NCI-H2196 (cell line): ENCODE measurements around the gene PSMG3.

Source experiments
- DNase-seq: peaks from one replicate; lab custom pipeline; 2025; ENCODE audit not compliant: unreplicated experiment; lab: John Stamatoyannopoulos, UW

PSMG3 gene, protein sequence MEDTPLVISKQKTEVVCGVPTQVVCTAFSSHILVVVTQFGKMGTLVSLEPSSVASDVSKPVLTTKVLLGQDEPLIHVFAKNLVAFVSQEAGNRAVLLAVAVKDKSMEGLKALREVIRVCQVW

DNA sequence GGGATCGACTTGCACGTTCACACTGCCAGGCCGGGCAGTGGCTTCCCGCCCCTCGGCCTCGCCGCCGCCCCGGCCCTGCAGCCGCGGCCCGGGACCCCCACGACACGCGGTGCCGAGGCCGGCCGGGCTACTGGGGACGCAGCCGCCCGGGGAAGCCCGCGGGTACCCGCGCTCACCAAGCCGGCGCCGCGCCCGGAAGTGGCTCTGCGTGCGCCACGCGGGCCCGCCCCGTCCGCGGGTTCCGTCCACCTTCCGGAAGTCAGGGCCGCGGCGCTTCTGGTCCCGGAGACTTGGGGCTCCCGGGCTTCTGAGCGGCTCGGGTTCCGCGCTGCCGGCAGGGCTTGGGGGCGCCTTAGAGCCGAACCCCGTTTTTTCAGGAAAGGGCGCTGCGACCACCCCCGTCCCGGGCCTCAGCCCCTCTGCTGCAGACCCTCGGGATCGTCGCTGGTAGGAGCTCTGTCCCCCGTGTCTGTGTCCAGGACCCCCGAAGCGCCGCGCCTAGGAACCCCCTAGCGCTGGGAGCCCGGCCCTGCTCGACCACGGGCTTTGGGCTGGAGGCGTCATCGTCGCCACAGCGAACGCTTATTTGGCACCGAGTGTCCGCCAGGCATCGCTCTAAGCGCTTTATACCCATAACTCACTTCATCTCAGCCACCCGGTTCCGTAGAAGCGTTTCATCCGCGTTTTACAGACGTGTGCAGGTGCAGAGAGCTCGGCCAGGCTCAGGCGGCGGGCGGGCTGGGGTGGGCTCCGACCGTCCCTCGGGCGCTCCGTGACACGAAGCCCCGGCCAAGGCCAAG, at the start of gene PSMG3:
PSMG3 (minus strand) TSS at position 200 of the 800 bp plus-strand sequence. CDS start 693 bp downstream, outside the sequence.
- DNase-seq: peak; percentile 93

DNA sequence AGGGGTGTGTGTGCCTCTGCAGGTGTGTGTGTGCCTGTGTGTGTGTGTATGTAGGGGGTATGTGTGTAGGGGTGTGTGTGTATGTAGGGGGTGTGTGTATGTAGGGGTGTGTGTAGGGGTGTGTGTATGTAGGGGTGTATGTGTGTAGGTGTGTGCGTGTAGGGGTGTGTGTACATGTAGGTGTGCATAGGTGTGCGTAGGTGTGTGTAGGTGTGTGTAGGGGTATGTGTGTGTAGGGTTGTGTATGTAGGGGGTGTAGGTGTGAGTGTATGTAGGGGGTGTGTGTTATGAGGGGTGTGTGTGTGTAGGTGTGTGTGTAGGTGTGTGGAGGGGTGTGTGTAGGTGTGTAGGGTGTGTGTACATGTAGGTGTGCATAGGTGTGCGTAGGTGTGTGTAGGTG, 48.6 kb upstream of the PSMG3 start:
- no peak for DNase-seq

DNA sequence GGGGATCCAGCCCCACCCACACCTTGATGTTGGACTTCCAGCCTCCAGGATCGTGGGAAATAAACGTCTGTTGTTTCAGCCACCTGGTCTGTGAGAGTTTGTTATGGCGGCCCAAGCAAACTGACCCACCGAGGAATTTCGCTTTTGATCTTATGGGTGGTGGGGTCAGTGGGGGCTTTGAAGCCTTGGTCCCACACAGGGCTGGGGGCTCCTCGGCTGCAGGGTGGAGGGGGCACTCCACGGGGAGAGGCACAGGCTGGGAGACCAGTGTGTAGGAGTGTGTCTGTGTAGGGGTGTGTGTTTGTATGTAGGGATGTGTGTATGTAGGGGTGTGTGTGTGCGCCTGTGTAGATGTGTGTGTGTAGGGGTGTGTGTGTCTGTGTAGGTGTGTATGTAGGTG, 48.1 kb upstream of the PSMG3 start:
- no peak for DNase-seq

DNA sequence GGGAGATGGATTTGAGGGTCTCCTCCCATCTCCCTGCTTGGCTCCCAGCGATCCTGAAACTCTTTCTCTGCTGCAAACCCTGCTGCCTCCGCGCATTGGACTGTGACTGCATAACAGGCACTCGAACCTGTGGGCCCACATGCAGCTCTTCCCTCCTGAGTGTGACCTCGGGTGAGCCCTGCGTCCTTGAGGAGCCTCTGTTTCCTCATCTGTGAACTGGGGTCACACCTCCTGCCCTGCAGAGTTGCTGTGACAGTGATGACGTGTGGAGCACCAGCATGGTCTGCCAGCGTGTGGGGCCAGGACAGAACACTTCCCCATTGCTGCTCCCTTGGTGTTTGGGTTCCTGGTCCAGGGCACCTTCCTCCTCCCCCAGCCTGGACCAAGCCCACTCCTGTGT, 46.9 kb upstream of the PSMG3 start:
- no peak for DNase-seq

DNA sequence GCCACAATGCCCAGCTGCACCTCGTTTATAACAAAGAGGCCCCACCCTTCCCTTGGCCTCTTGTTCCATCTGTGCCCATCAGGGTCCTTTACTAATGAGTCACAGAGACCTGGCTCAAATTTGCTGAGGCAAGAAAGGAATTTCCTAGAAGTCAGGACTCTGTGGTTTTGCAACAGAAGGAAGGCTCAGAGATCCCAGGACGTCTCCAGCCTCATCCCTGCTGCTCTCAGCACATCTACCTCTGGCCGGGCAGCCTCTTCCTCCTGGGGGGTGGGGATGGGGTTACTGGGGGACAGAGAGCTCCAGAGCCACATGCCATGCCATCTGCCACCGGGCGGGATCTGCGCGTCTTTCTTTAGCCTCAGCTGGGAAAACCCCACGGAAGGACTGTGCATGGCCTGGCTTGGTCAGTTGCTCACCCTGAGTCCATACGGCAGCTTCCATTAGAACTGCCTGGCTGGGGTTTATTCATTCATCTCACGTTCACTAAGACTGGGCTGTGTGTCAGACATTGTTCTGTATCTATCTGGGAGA, 41.9 kb upstream of the PSMG3 start:
- DNase-seq: no peak

DNA sequence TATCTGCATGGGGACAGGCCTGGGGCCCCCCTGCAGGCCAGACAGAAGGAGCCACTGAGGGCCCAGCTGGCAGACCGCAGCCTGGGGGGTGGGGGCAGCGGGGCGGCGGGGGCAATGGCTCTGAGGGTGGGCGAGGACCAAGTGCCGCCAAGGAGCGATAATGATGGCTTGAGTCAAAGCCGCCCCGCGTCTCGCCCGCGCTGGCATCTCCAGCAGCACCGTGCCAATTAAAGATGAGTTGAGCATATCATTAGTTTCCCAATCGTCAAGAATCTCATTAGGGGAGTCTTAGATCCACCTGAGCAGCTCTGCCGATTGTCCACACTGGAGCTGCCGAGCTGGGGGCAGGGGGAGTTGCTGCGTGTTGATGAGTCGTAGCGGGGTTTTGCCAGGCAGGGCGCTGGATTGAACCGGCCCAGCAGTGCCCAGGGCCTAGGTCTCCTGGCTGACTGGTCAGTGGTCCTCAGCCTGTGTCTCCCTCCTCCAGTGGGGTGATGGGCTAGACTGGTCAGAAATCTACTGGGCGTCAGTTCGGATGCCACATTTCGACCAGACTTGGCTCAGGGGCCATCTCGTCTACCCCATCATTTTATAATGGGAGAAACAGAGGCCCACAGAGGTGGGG, 41.0 kb upstream of the PSMG3 start:
- no peak for DNase-seq

DNA sequence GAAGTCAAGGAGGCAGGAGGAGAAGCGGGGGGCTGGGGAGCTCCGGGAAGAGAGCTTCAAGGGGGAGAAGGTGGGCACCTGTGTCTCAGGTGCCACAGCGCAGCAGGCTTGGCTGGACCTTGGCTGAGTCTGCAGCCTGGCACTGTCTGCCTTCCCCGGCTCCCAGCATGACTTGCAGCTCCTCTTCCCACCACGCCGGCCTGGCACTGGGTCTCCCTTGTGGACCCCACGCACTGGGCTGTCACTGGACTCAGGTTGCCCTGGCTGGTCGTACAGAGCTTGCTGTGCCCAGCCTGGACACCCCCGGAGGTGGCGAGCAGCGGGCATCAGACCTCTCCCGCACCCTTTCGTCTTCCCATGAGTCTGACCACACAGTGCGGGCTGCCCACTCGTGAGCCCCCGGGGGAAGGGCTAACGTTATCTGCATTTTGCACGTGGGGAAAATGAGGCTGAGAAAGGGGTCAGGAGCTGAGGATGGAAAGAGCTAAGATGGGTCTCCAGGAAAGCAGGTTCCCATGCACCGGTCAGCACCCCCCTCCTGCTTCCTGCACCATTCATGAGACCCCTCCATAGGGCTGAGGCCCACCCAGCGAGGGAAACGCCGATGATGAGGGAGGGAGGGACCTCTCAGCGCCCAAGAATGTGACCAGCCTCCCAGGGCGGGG, 40.3 kb upstream of the PSMG3 start:
- no peak for DNase-seq

DNA sequence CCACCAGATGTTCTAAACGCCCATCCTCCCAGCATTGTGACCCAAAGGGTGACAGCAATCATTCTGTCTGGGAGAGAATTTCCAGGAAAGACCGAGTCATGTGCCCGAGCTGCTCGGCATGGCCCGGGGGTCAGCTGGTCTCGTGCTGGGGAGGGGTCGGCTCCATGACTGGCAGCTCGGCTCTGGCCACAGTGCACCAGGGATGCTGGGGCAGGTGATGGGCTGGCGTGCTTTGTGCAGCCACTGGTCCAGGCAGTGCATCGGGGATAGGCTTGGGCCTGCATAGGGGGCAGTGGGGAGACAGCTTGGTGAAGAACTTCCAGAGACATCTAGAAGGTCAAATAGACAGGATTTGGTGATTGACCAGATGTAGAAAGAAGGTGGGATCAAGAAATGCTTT, 39.2 kb upstream of the PSMG3 start:
- no peak for DNase-seq

DNA sequence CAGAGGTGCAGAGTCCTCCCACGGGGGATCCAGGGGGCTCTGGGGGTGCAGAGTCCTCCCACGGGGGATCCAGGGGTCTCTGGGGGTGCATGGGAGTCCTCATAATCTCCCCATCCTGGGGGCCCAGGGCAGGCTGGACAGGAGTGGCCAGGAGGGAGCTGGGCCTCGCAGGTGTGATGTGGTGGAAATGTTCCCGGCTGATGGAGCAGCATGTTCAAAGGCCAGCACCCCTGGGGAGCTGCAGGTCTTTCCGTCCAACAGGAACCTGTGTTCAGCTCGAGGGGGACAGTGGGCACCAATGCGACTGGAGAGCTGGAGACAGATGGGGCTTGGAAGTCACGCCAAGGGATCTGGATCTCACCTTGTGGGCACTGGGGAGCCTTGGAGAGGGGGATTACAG, 38.5 kb upstream of the PSMG3 start:
- no peak for DNase-seq

DNA sequence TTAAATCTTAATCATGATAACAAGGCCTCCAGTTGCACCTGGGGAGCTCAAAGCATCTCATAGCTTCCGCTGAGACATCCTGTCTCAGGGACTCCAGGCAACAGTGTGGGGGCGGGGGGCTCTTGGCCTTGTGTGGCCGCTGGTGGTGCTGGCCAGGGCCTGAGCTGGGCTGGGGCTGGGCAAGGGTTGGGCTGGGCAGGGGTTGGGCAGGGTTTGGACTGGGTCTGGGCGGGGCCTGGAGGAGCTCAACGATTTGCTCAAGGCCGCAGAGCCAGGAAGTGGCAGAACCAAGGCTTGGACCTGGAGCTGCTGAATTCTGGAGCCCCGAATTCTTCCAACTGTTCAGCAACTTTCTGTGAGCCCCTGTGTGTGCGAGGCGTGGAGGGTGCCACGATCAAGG, 37.9 kb upstream of the PSMG3 start:
- no peak for DNase-seq

DNA sequence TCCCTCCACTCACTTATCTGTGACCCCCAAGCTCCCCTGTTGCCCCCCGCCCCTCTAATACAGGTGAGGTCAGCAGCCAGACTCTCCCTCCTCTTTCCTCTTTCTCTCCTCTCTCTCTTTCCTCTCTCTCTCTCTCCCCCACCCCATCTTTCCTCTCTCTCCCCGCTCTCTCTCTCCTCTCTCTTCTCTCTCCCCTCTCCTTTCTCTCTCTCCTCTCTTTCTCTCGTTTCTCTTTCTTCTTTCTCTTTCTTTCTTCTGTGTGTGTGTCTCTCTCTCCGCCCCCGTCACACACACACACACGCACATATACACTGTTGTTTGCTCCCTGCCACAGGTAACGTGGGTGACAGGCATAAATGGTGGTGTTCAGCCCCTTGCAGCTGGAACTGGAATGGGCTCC, 37.2 kb upstream of the PSMG3 start:
- DNase-seq: no peak

DNA sequence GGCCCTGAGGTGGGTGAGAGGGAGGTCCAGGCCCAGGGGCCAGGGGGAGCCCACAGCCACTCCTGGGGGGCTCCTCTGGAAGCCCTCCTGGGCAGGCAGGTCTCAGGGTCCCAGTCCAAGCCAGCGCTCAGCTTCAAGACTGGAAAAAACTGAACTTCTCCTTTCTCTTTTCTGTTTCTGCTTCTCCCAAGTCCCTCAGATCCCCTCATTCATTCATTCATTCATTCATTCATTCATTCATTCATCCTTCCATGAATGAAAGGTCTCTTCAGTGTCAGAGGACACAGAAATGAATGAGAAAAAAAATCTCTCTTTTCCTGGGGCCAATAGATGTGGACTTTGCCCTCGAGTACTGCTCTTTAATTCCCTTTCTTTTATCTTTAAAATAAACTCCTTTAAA, 34.6 kb upstream of the PSMG3 start:
- DNase-seq: no peak

DNA sequence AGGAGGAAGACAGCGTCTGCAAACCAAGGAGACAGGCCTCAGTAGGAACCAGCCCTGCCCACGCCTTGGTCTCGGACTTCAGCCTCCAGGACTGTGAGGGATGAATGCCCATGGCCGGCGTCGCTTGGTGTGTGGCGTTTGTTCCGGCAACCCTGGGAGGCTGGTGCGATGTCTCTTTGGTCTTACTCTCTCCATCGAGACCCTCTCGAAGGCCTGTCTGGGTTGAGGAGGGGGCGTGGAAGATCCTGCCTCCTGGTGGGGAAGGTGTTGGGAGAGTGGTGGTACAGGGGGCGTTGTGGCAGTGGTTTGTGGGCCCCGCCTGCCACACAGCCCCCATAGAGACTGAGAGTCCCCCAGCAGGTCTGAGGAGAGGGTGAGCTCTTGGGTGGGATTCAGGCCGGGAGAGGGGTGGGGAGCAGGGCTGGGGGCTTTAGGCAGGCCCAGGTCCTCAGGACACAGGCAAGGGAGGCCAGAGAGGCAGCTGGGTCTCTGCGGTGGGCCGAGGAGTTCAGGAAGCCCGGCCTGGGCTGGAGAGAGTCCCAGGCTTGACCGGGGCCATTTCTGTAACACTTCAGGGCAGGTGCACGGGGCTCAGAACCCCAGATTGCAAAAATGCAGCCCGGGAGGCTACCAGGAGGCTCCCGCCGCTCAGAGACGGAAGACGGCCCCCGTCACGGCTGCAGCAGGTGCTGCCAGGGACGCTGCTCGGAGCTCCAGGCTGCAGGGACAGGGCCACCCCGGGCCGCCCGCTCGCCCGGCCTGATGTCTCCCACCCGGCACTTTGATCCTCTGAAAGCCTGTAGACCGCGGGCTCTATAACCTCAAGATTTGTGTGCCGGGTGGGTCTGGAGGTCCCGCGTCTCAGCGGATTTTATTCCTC, 33.8 kb upstream of the PSMG3 start:
- DNase-seq: no peak

DNA sequence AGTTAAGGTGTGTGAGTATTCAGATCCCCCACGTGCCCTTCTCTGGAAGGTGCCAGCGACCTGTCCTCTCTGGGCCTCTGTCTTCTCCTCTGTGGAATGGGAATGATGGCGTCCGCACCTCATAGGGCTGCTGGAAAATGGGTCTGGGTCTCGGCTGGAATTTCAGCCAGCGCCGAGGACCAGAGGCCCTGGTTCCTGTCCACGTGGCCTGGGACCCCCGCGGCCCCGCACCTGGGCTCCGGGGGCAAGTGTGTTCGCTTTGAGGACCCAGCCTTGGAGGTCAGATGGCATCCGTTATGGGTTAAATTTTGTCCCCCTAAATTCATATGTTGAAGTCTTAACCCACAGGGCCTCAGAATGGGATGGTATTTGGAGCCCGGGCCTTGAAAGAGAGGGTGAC, 32.6 kb upstream of the PSMG3 start:
- DNase-seq: no peak

DNA sequence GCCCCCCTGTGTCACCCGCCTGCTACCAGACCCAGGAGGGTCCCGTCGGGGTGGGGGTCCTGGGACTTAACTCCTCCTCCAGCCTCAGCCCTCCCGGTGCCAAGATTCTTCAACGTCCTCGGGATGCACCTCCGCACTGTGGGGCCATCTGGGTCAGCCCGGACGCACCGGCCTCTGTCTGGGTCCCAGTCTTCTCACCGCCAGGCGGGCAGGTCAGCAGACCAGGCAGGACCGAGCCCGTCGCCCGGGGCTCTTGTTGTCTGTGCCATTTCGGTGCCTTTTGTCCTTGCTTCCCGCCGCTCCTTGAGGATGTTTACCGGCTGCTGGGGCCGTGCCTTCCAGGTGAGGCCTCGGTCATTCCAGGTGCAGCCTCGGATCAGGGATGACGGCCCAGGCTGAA, 32.1 kb upstream of the PSMG3 start:
- DNase-seq: no peak

DNA sequence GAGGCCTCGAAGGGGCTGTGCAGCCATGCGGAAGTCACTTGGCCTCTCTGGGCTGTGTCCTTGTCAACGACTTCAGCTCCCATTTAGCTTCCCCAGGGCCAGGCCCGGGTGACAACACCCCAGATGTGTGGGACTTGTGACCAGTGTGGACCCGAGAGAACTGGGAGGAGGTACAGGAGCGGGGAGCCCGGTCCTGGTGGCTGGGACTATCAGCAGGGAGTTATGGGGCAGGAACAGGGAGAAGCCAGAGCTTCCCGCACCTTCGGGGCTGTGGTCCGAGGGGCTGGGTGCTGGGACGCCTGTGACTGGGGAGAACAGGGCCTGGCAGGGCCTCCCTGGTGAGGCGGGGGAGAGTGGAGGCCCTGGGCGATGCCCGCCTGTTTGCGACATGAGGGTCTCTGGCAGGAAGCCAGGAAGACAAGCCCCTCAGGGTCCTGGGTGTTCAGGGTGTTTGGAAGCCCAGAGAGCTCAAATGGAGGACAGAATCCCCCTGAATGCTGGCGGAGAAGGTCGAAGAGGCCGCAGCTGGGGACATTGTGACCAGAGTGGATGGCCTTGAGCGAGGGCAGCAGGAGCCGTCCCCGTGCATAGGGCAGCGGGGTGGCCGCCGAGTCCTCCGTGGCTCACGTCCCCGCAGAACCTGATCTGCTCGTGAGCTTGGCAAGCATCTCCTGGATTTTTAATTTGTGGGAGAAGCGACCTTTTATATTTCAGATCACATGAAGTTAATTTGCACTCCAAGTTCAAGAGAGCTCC, 30.0 kb upstream of the PSMG3 start:
- no peak for DNase-seq

DNA sequence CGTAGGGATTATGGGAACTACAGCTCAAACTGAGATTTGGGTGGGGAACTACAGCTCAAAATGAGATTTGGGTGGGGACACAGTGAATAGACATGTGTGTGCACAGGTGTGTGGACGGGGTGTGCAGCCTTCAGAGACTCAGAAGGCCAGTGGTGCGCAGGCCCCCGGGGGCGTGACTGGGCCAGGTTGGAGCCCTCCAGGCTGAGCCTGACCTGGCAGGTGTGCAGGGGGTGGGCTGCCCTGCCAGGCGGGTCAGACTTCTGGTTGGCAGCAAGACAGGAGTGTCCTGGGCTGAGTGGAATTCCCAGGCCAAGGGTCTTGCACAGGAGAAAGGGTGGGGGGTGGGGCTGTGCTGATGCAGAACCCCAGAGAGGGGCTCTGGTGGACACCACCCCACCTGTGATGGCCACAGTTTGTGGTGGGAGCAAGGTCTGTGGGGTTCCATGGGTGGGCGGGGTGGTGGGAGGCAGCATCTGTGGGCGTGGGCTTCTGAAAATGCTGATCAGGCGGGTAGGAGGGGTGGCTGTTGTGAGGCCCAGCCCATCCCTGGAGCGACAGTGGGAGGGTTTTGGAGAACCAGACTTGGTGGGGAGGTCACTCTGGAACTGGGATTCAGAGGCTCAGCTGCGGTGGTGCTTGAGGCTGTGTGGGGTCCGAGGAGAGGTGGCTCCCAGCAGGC, 29.3 kb upstream of the PSMG3 start:
- no peak for DNase-seq

DNA sequence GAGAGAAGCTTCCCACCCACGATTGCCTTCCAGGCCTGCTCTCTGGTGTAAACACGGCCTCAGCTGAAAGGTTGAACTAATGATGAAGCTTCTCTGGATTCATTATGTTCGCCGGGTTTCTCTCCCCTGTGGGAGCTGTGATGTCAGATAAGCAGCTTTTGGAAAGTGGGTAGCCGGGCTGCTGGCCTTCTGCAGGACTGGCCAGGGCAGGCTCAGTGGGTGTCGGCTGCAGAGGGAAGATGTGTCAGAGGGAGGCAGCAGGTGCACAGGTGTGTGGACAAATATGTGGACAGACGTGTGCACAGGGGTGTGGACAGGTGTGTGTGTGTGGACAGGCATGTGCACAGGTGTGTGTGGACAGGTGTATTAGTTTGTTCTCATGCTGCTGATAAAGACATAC, 28.5 kb upstream of the PSMG3 start:
- no peak for DNase-seq

DNA sequence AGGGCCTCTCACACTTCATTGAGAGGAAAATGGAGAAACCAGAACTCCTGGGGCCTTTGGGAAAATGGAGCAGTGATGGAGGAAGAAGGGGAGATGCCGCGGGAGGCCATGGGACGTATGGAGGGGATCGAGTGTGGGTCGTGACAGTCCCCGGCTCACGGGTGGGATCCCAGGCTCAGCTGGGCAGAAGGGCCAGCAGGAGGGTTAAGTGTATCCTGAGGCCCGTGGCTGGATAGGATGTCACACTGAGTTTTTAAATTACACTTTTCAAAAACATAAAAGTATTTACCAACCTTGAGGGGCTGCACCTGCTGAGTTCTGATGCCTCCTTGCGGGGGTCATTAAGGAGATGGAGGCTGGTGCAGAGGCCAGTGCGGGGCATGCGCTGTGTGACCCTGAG, 28.0 kb upstream of the PSMG3 start:
- DNase-seq: no peak
